HG02759 (cell line): Measurements from ENCODE around the gene CPA3.

ENCODE experiments used
- ATAC-seq: cut with Tn5 transposase; IDR thresholded peaks from one replicate; pipeline ENCODE4 v1.9.1; 2021; ENCODE audit warnings: mild to moderate bottlenecking, moderate library complexity; ENCODE audit not compliant: unreplicated experiment

The CPA3 gene

DNA sequence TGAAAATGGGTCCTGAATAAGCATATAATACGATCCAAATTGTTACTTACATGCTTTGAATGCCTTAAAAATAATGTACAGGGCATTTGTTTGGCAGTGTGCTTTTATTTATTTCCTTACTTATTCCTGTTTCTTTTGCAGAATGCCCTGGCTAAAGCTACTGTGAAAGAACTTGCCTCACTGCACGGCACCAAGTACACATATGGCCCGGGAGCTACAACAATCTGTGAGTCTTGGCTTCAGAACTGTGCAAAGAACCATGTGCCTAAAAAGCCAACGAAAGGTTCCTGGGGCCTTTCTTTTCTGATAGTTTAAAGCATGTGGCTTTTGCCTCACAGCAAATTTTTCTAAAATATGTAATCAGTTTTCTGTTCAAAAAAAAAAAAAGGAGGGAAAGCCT lies 7.8 kb upstream of the CPA3 start:
- no peak for ATAC-seq

DNA sequence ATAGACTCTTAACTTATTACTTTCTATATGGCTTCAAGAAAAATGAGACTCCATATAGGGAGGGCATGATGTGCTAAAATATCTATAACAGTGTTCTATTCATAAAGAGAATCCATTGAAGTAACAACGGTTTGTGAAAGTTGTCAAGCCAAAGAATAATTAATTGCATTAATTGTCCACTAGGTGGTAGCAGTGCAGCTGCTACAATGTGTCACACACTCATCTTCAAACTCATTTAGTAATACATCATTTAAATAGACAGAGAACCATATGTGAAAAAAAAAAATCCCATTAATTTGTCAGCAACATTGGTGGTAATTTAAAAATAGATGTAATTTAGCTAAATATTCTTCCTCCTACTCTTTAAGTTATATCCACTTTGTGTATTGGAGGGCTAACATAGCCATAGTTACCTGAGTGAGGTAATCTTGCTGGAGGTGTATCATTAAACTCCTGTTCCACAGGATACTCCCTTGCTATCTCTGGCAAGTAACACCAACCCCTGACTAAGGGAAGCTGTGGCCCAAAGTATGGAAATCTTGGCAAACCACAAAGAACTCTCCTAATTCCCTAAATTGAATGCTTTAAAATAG lies 3.7 kb upstream of the CPA3 start:
- ATAC-seq, result peak; percentile 69

DNA sequence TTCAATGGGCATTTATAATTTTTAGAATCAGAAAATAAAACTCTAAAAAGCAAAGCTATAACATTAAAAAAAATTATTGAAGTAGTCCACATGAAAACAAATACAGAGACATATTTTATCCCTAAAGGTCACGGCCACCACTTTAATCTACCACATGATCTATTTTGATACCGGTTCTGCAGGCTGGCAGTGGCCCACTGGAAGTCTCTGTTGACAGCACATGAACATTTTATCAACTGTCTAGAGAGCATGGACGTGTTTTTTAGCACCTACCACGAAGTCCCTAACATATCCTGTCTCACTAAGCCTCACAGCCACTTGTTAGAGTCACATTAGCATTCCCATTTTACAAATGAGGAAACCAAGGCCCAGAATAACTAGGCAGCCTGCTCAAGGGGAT lies 1.8 kb upstream of the CPA3 start:
- no peak for ATAC-seq

DNA sequence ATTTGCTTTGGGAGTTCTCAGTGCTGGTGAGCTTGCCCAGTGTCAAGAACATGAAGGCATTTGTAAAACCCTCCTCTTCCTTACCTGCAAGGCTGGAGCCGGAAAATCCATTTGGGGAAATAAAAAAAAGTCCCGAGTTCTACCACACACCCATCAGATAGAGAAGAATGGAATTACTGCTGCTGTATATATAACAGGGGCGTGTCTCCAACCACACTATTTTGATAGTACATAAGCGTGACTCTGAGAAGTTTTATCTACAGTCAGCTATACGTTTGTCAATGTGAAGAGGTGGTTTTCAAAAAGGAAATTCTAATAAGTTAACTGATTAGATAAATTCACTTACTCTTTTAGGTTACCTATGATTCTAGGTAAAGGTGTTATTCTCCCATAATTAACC lies 1.3 kb upstream of the CPA3 start:
- ATAC-seq, result no peak

DNA sequence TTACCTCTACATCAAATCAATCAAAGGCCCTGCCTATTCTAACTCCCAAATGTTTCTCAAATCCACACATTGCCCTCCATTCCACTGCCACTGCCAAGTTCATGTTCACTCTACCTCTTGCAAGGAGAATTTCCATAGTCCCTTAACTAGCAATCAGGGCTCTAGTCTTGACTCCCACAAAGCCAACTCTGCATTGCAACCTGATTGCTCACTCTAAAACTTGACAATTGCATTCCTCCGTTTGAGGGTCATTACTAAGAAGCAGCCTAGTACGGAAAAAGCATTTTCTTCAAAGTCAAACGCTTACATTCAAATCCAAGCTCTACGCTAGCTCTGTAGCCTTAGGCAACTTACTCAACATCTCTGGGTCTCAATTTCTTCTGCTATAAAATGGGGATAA lies 1.2 kb downstream of the CPA3 start:
- ATAC-seq, result no peak

DNA sequence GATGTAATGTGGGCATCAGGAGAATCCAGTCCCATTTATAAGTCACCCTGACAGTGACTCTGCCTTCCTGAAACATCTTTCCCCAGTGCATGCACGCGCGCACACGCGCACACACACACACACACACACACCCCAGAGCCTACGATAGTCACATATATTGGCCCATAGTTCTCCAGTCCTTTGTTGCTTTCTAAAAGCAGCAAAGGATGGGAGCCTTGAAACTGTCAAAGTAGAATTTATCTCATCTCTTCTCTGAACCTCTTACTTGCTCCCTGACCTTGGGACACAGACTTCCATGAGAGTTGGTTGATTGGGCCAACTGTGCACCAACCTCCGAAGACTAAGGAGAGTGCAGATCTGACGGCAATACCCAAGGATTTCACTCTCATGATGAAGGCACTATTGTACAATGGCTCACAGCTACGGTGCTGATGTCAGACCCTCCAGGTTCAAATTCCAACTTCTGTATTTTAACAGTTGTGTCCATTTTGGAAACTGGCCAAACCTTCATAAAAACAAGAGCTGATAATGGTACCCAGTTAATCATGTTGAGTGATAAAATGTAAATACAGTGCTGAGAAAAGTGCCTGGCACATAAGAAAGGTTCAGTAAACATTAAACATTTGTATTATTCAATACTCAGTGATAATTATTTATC lies 8.3 kb downstream of the CPA3 start:
- ATAC-seq, result no peak

DNA sequence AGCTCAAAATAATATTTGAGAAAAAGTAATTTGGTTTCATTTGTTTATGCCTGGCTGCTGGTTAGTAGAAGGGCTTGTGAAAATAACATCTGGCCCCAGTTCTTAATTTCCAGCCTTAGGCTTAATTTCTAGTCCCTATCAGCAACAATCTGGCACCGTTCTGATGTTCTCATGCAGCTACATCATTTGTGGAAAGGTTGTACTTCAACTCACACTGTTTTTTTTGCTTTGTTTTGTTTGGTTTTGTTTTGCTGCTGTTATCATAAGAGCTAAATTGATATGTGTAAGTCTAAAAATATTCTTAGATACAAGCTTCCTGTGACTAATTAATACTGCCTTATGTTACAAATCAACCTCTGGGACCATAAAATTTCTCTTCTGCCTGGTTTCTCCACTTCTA lies 8.9 kb downstream of the CPA3 start:
- ATAC-seq, result no peak

DNA sequence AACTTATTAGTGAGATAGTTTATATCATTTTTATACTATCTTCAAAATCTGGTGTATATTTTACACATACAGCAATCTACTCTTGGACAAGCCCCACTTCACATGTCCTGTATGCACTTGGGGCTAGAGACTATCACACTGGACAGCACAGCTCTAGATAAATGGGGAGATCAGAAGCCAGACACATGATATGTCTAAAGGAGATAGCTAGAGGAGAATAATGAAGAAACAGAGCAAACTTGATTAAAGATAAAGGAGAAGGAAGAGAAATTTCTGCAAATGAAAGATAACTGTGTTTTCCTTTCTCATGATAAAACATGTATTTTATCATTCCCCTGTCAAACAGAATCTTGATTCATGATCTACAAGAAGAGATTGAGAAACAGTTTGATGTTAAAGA lies 13.0 kb downstream of the CPA3 start:
- ATAC-seq, result no peak

DNA sequence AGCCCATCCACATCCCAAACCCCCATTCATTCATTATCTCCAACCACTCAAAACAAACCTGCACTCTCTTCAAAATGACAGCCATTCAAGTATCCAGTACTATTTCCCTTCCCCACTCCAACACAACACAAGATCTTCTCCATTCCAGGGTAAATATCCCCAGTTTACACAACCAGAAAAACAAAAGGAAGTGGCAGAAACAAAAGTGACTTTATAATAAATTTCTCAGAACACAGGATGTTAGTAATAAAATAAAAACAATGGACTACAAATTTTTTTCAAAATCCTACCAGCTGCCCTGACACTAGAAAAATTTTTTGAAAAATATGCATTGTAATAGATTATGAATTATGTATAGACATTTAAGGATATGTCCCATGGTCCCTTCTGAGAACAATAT lies 14.2 kb downstream of the CPA3 start:
- ATAC-seq, result no peak

DNA sequence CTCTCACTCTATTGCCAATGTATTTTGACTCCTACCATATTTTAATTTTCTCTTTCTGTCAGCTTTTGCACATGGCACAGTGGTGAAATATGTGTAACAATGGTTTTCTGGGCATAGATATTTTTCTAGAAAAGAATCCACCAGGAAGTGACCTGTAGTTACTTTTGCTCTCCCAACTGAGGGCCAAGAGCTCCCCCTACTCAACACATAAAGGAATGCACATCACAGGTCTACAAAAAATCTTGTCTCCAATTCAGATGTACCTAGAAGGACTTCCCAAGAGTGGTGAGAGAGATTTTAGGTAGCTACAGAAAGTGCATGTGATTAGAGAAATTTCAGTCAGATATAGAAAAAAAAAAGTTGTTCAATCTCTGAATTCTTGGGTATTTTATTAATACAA lies 15.6 kb downstream of the CPA3 start:
- no peak for ATAC-seq

DNA sequence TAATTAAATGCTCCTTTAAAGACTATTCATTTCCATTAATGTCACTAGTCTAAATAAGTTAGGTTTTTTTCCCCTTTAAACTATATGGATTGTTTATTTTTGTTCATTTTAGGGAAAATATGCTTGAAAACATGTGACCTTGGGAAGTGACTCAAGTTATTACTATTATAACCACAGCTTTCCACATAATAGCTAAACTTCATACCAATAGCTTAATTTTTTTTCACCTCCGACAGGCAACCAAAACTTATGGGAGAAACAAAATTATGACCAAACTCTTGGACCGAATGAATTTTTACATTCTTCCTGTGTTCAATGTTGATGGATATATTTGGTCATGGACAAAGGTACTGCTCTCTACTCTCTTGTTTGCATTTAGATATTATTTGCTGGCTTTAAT lies 16.2 kb downstream of the CPA3 start:
- ATAC-seq, result no peak

DNA sequence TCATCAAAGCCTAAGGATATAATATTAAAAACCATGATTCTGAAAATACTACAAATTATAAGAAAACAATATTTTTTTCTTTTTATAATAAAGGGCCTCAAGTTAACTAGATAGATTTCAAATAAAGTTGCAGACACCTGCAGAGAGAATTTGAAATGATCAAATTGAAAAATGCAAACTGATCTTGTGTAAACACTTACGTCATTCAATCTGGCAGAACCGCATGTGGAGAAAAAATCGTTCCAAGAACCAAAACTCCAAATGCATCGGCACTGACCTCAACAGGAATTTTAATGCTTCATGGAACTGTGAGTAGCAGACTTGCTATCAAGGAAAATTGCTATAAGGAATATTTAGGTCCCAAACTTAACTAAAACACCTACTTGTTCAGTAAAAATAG lies 17.2 kb downstream of the CPA3 start:
- no peak for ATAC-seq

DNA sequence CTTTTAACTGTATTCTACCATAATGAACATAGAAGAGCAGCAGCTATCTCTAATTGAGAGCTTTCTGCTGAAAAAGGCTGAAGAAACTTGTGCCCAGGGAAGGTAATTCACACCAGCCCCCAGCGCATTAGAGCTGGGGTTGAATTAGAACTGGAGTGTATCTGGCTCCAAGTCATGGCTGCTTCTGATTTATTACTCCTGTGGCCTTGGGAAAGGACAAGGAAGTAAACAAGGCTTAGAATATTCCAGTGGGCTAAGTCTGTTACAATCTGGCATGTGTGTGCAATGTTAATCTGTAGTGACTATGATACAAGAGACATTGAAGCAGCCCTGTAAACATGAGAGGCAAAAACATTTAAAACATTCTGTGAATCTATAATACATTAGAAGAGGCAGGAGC lies 18.1 kb downstream of the CPA3 start:
- no peak for ATAC-seq

DNA sequence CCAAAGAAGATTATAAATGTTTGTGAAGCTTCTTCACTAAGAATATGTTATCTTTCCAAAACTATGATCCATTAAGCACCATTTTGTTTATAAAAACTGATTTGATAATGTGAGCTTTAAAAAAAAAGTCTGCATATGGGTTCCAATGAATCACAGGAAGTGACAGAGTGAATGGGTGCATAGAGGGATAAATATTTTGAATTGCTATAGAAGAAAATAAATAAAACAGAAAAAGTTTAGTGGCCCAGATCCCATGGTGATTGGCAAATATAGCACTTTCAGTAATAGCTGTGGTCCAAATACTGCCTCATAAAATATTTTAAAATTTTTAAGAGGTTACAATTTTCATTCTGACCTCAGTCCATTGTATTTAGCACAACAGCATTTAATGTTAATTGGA lies 19.2 kb downstream of the CPA3 start:
- no peak for ATAC-seq

DNA sequence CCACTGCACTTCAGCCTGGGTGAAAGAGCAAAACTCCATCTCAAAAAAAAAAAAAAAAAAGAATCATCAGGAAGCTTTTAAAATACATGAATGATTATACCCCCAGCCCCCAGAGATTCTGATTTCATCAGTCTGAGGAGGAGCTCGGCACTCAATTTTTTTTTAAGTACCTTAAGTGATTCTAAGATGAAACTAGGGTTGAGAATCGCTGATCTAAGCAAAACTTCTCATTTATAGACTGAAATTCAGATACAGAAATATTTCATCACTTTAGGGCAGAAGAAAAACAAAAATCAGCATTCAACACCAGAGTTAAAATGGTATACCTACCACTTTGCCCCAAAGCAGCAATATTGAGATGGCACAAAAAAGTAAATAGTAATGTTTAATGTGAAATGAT lies 24.7 kb downstream of the CPA3 start:
- no peak for ATAC-seq

DNA sequence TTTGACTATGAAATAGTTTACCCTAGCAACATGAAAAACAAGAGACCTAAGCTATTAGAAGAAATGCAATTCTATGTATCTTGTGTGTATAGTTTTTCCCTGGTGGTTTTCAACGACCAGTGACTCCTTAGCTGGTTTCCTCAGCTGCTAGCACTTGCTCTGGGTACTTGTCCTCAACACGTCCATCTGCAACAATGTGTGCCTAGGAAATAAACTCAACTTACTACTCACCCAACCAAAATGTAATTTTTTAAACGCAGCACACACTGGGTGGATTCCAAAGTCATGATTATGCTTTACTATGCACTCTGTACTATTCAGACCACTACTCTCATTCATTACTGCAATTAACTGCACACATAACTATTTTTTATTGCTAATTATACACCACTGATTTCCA lies 31.0 kb downstream of the CPA3 start:
- ATAC-seq, result no peak

DNA sequence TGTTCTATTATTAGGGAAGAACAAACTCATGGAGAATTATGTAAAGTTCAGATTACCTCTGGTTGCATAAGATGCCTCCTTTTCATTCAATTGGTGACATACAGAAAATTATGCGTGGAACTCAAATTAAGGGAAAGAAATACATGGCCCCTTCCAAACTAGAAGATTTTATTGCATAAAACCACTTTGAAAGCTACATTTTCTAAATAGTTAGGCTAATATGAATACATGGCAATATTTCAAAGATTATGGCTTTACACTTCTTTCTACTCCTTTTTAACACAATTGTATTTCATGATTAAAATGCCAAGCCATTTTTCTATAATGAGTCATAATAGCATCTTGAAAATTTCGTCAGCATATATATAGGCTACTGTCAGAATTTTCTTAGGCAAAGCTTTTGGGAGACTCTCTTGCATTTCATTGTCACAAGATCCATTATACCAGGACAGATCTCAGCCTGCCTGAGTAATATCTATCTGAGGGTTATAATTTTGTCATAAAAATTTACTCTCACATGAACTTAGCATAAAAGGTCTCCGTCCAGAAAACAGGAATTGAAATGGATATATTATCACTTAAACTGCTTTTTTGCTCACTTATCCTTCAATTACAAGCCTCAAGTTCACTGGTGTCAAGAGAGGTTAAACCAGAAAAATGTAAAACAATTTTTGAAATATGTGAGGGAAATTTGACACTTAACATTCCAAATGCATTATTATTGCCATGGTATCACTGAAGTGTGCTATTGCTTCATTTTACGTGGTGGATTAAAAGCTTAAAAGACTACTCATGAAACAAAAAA lies 37.1 kb downstream of the CPA3 start:
- no peak for ATAC-seq

DNA sequence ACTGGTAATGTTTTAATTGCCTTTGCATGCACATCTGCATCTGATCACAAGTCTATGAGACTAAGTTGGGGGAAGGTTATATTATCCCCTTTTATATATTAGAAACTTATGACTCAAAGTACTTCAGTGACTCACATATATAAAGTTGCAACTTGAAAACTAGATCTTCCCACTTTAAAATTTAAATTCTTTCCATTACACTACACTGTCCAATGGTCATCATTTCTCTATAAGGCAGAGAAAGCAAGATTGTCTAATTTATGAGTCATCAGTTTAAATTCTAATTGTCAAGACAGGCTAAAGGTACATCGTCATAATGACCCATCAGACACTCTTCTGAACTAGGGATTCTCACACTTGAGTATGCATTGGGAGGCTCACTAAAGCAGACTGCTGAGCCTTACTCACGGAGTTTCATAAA lies 37.9 kb downstream of the CPA3 start:
- no peak for ATAC-seq

DNA sequence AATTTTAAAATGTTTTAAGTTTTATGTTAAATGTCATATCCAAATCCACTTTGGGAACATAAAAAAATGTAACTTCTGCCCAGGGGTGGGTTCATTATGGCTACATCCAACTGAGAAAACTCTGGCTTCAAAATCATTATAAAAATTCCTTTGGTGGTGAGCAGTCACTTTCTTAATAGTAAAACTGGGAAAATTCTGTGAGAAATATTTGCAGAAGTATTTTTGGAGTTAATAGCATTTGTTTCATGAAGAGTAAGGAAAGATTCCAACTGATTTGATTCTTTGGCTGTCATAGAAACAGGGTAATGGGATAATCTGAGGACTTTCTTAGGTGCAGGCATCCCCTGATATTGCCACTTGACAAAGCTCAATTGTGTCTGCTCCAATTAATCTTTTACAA lies 38.8 kb downstream of the CPA3 start:
- no peak for ATAC-seq

DNA sequence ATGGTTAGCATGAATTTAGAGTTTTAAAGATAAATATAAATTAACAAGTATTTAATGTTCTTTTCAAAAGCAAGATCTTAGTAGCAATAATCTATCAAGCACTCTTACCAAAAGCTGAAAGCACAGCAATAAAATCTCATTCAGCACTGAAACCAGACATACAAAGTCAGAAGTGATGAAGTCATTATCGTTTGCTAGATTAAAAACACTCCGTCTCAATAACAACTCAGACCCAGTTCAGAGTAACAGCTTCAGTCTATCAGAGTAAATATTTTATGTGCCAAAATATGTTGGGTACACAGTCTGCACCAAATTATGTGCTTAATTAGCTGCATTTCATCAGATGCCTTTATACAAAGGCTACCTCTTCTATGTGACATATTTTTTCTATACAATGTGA lies 41.6 kb downstream of the CPA3 start:
- ATAC-seq, result no peak

DNA sequence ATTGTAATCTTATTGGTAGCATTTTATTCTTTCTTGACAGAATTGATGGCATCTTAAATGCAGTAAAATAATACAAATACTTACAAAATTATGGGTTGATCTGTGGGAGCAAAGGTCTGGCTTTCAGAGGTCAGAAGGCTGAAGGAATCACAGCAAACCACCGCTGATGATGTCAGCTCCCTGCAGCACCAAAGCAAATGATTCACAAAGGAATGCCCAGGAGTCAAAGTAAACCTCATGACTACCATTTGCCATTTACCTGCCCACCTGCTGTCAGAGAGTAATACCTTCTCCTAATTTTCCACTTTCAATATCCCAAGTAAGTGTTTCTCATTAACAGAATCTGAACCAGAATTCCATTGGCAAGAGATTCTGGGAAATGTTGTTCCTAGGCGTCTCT lies 46.1 kb downstream of the CPA3 start:
- no peak for ATAC-seq

DNA sequence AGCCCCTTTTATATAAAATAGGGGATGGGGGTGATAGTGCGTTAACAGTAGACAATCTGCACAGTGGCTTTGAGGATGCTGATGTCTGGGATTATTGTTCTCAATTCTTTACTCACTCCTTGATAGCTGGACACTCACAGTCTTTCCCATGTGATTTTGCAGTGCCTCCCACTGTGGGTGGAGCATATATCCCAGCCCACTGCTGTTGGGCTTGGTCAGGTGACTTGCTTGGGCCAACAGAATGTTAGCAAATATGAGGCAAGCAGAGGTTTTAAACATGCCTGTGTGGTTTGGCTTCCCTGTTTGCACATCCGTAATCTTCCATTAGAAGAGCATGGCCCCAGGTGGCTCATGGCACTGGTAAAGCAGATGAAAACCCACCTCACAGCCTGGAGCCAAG lies 46.5 kb downstream of the CPA3 start:
- ATAC-seq, result no peak
